Nephron (organoid): ENCODE measurements around the gene LGR6.

Source experiments
- H3K27ac Mint-ChIP-seq, 3 experiments: 2 replicates each; pipeline ENCODE4 v1.8.0; 2020; ENCODE audit warnings: mixed read lengths in 3 of 3, mild to moderate bottlenecking in 2 of 3, moderate library complexity in 1 of 3
- H3K27me3 Mint-ChIP-seq: 2 replicates; pipeline ENCODE4 v1.8.0; 2021; ENCODE audit warnings: low read depth, mild to moderate bottlenecking, moderate library complexity, mixed read lengths
- H3K36me3 Mint-ChIP-seq: 2 replicates; pipeline ENCODE4 v1.8.0; 2020; ENCODE audit warnings: low read depth, mixed read lengths
- H3K4me1 Mint-ChIP-seq: 2 replicates; pipeline ENCODE4 v1.8.0; 2020; ENCODE audit warnings: mixed read lengths
- H3K4me3 Mint-ChIP-seq, 3 experiments: 2 replicates each; pipeline ENCODE4 v1.8.0; 2020; ENCODE audit warnings: mild to moderate bottlenecking in 3 of 3, mixed read lengths in 3 of 3, moderate library complexity in 2 of 3
- H3K9me3 Mint-ChIP-seq: 2 replicates; pipeline ENCODE4 v1.8.0; 2020; ENCODE audit warnings: mixed read lengths
- CTCF ChIP-seq, 3 experiments: fragments of 200-600 bp; sonication (generic); IDR thresholded peaks; one replicate each; pipeline ENCODE4 v1.5.0; 2021; ENCODE audit warnings: antibody characterized with exemption in 3 of 3; ENCODE audit not compliant: unreplicated experiment in 3 of 3

Gene LGR6

GRCh38 chr1:202248861-202249260 lies 55.3 kb downstream of the LGR6 start:
- Mint-ChIP-seq H3K27me3 (peaks cover 27% of the 10 kb centered on the region), H3K36me3 (no peaks in the 10 kb centered on the region), H3K9me3 (no peaks in the 10 kb centered on the region), H3K4me1 (peaks cover 30% of the 10 kb centered on the region), H3K4me3 (no peak overlapping the region), H3K27ac (no peak overlapping the region)
- TF ChIP-seq CTCF (IDR thresholded peaks at IDR 0.05; ENCODE audit: unreplicated experiment in 3 of 3), result no peak

- Mint-ChIP-seq H3K9me3 (no peaks in the 10 kb centered on the region), H3K36me3 (no peaks in the 10 kb centered on the region), H3K27ac (no peak overlapping the region), H3K4me1 (peaks cover 33% of the 10 kb centered on the region), H3K27me3 (peaks cover 27% of the 10 kb centered on the region), H3K4me3 (no peak overlapping the region)
- TF ChIP-seq CTCF (IDR thresholded peaks at IDR 0.05; ENCODE audit: unreplicated experiment in 3 of 3), result no peak
Observed at GRCh38 chr1:202249436-202249835, 55.8 kb downstream of the LGR6 start.

GRCh38 chr1:202249846-202250245 lies 56.2 kb downstream of the LGR6 start:
- no peak for TF ChIP-seq CTCF (IDR thresholded peaks at IDR 0.05; ENCODE audit: unreplicated experiment in 3 of 3)
- Mint-ChIP-seq H3K36me3 (no peaks in the 10 kb centered on the region), H3K27me3 (peaks cover 31% of the 10 kb centered on the region), H3K4me1 (peaks cover 37% of the 10 kb centered on the region), H3K27ac (no peak overlapping the region), H3K9me3 (no peaks in the 10 kb centered on the region), H3K4me3 (no peak overlapping the region)

DNA sequence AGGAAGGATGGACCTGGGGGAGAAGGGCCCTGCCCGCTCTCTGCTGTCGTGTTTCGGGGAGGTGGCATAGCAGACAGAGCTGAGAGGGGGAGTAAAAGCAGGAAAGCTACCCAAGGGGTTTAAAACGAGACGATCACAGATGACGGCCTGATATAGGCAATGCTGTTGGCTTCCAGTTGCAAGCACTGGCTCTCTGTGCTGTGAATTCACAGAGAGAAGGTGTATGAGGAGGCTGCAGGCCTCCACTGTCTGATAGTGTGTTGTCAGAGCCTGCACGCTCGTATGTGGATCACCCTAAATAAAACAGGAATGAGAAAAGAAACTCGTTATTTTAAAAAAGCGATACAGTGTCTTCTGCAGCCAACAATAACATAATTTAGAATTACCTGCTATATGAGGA lies 57.4 kb downstream of the LGR6 start:
- H3K36me3 Mint-ChIP-seq, result no peaks in the 10 kb centered on the region
- H3K27me3 Mint-ChIP-seq, result peaks cover 33% of the 10 kb centered on the region
- no peaks in the 10 kb centered on the region for H3K9me3 Mint-ChIP-seq
- H3K4me1 Mint-ChIP-seq, result peaks cover 44% of the 10 kb centered on the region
- peak overlapping the region in 1 of 3 experiments; percentile 13 for H3K27ac Mint-ChIP-seq
- peak overlapping the region in 1 of 3 experiments; percentile 32 for H3K4me3 Mint-ChIP-seq
- no peak for TF ChIP-seq CTCF (IDR thresholded peaks at IDR 0.05; ENCODE audit: unreplicated experiment in 3 of 3)

DNA sequence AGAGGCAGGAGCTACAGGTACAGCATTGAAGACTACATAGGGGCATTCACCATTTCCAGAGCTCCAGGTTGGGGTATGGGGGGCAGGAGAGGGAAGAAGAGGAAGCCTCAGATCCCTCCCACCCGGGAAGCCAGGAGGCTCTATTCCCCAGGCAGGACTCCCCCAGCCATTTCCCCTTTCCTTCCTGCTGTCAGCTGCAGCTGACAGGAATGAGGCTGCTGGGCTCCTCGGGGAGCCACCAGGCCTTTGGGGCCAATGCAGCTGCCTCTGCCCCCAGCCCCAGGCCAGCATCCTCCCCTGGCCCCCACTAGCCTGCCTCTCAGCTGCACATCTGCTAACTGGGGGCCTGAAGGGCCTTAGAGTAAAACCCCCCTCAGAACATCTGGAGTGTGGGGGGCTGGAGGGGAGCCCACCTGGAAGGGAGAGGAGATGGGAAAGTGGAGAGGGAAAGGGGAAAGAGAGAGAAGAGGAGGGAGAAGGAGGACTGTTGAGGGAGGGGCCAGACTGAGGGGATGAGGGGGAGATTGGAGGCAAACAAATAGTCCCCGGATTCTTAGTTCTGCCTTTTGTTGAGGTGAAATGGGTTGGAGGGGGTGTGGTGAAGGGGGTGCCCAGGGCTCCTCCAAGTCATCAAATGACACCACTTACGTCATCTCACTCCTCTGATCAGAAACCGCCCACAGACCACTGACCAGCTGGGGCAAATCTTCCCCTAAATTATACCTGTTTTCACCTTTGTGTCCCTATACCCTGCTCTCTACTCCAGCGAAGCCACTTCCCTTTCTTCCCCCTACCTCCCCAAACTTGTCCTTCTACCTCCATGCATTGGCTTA lies 58.0 kb downstream of the LGR6 start:
- H3K27me3 Mint-ChIP-seq, result peaks cover 30% of the 10 kb centered on the region
- no peaks in the 10 kb centered on the region for H3K9me3 Mint-ChIP-seq
- H3K4me3 Mint-ChIP-seq, result no peak overlapping the region
- TF ChIP-seq CTCF (IDR thresholded peaks at IDR 0.05; ENCODE audit: unreplicated experiment in 3 of 3), result no peak
- H3K27ac Mint-ChIP-seq, result peak overlapping the region in 1 of 3 experiments; percentile 13
- no peaks in the 10 kb centered on the region for H3K36me3 Mint-ChIP-seq
- H3K4me1 Mint-ChIP-seq, result peaks cover 44% of the 10 kb centered on the region

- Mint-ChIP-seq H3K9me3 (no peaks in the 10 kb centered on the region), H3K36me3 (no peaks in the 10 kb centered on the region), H3K27ac (no peak overlapping the region), H3K4me3 (no peak overlapping the region), H3K27me3 (peaks cover 30% of the 10 kb centered on the region), H3K4me1 (peaks cover 44% of the 10 kb centered on the region)
- TF ChIP-seq CTCF (IDR thresholded peaks at IDR 0.05; ENCODE audit: unreplicated experiment in 3 of 3), result no peak
Observed at GRCh38 chr1:202252271-202252670, 58.7 kb downstream of the LGR6 start.
